HG03342 (cell line): Measurements from ENCODE around the gene WNK3.

ENCODE experiments used
- ATAC-seq: cut with Tn5 transposase; IDR thresholded peaks from one replicate; pipeline ENCODE4 v1.9.1; 2021; ENCODE audit warnings: mild to moderate bottlenecking, moderate library complexity; ENCODE audit not compliant: unreplicated experiment

WNK3 gene

GRCh38 chrX:54171527-54172250, 186.2 kb downstream of the WNK3 start:
- no peak for ATAC-seq

DNA sequence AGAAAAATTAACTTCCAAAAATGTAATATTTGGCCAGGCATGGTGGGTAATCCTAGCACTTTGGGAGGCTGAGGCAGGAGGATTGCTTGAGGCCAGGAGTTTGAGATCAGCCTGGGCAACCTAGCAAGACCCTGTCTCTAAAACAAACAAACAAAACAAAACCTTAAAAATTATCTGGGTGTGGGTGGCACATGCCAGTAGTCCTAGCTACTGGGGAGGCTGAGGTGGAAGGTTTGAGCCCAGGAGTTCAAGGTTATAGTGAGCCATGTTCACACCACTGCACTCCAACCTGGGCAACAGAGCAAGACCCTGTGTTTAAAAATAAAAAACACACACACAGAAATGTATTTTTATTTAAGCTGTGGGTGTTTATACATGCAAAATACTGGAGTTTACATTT, 186.8 kb downstream of the WNK3 start:
- no peak for ATAC-seq

- ATAC-seq, result no peak
Measured at GRCh38 chrX:54166915-54167314, 190.9 kb downstream of the WNK3 start.

- no peak for ATAC-seq
Measured at GRCh38 chrX:54157561-54157960, 200.3 kb downstream of the WNK3 start.
